VCaP (cell line): ENCODE results near the gene ARID3B.

Source experiments
- H3K27ac ChIP-seq: fragments of 450-650 bp; 2 replicates; pipeline ENCODE4 v1.5.1; 2017
- CTCF ChIP-seq: fragments of 450-650 bp; conservative IDR thresholded peaks from 2 replicates; pipeline ENCODE4 v1.5.1; 2017; ENCODE audit warnings: mild to moderate bottlenecking, moderate library complexity

Gene ARID3B

GRCh38 chr15:74612677-74613076 lies 71.7 kb downstream of the ARID3B start:
- H3K27ac ChIP-seq = no peak overlapping the region
- TF ChIP-seq CTCF = no peak

- TF ChIP-seq CTCF = no peak
- H3K27ac ChIP-seq = peak overlapping the region; percentile 99; the same call in 1 of the 2 replicates
Observed at GRCh38 chr15:74613089-74613952, 72.3 kb downstream of the ARID3B start.

GRCh38 chr15:74613953-74614743 lies 73.1 kb downstream of the ARID3B start:
- no peak for TF ChIP-seq CTCF
- H3K27ac ChIP-seq = peak overlapping the region; percentile 99

- TF ChIP-seq CTCF = no peak
- peak overlapping the region; percentile 99 for H3K27ac ChIP-seq
Observed at GRCh38 chr15:74614744-74615507, 73.9 kb downstream of the ARID3B start.

GRCh38 chr15:74615508-74616365 lies 74.7 kb downstream of the ARID3B start, which contains the start of gene CLK3:
TSS of gene CLK3 (plus strand) at chr15:74615836. CDS start at chr15:74619197, 3,361 bp downstream.
- no peak for TF ChIP-seq CTCF
- peak within 1 kb of the TSS; percentile 99 for H3K27ac ChIP-seq

- peak overlapping the region; percentile 99 for H3K27ac ChIP-seq
- TF ChIP-seq CTCF = no peak
Observed at GRCh38 chr15:74616366-74616939, 75.4 kb downstream of the ARID3B start.
